Measurements from ENCODE around the gene HOXB7.

Gene HOXB7

DNA sequence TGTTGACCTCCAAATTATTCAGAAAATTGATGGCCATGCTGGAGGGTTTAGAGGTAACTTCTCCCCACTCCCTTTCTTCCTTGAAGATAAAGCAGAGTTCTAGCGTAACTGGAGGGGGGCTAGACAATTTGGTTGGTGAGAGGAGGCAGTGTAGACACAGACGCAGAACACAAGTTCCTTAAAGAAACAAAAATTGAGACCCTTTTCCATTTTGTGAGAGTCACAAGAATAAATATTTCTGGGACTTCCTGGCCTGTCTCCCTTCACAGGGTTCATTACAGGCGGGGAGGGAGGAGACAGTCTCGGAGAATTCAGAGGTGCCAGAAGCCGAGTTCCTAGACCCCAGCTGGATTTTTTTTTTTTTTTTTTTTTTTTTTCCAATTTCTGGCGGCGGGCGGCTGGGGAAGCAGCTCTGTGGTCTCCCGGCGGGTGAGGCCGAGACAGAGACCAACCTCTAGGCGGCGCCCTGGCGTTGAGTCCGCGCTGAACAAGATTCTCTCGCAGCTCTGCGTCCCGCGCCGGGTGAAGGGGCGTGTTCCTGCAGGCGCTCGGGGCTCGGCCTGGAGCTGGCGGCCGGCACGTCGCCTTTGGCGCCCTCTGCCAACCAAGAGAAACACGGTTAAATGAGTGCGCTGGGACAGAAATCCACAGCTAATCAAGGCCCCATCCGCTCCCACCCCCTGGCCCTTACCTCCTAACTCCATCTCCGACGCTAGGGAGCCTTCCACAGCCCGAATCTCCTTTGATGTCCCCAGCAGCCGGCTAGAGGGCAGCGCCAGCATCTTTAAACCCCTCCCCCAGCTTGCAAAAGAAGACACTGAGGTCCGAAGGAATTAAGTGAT, 25.6 kb upstream of the HOXB7 start:
- peak; percentile 30 to 36 for DNase-seq (ENCODE audit: low read depth in 2 of 2, low spot score in 1 of 2)

DNA sequence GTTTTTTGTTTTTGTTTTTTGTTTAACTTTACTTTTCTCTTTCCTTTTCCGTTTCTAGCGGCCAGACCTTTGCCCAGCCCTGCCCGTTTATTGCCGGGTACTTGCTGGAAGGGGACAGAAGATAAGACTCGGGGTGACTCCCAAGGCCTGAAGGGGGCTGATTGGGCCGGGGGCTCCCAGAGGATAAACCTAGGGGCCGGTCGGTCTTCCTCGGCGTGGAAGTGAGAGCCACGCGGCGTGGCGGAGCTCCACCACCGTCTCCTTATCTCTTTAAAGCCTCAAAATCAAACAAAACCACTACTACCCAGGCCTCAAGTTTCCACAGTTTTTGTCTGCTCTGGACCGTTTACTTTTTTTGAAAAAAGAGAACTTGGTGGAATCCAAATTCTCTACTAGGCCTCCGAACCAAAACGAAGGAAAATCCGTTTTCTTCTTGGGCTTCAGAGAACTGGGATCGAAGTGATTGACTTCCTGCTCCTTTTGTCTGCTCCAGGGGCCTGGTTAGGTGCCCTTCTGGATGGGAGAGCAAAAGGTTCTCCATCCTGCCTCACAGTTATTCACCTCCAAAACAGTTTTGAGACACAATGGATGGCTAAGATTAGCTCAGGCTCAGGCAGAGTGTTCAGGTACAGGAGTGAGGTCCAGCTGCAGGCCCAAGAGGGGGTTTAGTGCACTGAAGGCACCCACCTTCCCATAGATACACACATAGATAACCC, 23.8 kb upstream of the HOXB7 start:
- DNase-seq (ENCODE audit: low read depth in 2 of 2, low spot score in 1 of 2), result no peak

DNA sequence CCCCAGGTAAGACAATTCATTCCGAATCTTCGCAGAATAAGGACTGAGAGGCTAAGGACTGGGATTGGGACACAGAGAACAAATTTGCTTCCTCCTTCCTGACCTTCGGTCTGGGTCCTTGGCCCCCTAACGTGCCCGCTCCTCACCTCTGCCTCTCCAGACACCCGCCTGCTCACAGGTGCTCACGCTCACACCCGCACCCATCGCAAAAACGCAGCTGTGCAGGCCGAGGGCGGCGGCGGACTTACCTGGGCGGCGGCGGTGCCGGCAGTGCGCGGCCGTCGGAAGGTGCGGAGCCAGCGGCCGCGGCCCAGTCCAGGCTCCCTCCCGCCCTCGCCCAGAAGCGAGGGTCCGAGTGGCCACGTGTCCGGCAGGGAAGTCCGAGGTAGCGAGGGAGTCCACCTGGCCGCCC, 22.5 kb upstream of the HOXB7 start:
- DNase-seq (ENCODE audit: low read depth in 2 of 2, low spot score in 1 of 2), result no peak

DNA sequence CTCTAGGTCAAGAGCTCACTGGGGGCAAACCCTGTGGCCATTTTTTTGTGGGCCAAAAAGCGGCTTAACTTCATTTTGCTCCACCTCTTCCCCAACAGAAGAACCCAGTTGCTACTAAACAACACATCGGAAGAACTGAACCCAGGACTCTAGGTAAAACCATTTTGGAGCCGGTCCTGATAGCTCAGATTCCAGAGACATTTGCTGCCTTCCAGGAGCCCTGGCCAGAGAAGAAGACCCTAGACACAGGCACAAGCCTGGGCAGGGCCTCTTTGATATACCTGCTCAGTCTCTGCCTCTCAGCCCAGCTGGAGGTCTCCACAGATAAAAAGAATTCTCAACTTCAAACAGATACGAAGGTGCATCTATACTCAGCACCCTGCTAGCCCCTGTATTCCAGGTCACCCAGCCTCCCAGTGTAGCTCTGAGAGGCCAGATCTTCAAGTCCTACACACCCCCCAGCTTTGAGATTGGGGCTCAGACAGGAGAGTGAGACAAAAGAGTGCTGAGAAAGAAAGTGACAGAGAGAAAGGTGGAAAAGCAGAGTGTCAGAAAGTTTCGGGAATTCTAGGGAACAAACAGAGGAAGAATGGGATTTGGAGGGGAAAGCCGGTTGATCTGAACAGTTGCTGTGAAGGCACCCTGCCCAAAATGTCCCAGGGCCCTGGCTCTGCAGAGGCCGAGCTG, 21.9 kb upstream of the HOXB7 start:
- no peak for DNase-seq (ENCODE audit: low read depth in 2 of 2, low spot score in 1 of 2)

DNA sequence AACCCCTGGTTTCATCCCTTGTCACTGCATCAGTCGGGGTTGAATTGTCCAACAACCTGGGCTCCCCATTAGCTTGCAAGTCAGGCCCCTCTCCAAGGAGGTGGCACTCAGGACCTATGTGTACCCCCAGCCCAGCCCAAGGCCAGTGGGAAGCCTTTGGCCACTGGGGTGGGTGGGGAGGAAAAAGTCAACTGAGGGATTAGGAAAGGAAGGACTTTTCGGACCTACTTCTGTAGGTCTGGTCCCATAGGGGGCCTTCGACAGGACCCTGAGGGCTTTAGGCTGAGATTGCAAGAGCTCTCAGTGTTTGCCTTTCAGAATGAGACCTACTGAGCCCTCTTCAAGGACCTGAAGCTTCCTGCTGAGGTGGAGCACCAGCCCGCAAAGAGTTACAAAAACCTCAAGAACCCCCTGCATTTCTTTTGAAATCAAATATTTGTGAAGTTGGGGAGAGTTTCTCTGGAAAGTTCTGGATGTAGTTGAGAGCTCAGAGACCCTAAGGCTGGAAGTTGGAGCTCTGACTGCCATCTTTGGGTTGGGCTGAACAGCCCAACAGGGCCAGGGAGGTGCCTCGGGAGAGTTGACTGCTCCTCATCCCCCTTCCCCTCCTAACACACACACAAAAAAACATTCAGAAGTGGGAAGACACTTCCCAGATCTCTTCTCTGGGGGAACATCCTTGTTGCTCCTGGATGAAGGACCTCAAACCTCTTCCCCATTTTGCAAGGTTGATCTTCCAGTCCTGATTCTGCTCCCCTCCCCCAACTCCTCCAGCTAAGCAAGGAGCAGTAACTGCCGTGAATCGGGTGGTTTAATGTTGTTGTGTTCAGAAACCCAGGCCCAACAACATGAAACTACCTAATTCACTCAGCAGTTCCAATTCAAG, 21.1 kb upstream of the HOXB7 start:
- no peak for DNase-seq (ENCODE audit: low read depth in 2 of 2, low spot score in 1 of 2)

DNA sequence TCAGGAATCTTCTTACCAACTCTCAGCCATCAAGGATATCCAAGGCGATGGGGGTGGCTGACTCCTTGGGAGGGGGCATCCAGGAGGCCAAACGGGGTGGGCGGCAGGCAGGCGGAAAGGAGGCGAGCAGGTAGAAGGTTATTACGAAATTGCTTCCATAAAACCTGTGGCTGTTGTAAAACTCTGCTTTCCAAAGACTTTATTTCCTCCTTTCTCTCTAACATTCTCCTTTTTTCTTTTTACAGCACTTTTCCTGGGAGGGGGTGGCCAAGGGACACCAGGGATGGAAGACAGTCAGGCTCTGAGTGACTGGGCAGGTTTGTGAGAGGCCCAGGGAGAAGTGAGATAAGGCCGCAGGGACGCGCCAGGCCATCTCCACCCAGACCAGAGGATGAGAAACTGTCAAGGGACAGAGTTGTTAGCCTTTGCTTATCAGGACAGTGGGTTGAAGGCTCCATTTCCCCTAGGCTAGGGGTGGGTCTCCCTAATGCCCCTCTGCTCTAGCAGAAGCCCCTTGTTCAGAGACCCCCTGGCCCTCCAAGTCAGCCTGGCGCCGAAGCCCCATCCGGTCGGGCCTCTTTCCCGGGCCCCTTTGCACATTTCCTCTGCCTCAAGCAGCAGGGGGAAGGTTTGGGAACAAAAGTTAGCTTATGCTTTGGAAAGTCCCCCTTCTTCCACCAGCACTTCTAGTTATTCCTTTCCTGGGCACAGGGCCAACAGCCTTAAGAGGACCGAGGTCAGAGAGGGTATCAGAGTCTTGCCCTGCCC, 20.3 kb upstream of the HOXB7 start:
- DNase-seq (ENCODE audit: low read depth in 2 of 2, low spot score in 1 of 2), result no peak

DNA sequence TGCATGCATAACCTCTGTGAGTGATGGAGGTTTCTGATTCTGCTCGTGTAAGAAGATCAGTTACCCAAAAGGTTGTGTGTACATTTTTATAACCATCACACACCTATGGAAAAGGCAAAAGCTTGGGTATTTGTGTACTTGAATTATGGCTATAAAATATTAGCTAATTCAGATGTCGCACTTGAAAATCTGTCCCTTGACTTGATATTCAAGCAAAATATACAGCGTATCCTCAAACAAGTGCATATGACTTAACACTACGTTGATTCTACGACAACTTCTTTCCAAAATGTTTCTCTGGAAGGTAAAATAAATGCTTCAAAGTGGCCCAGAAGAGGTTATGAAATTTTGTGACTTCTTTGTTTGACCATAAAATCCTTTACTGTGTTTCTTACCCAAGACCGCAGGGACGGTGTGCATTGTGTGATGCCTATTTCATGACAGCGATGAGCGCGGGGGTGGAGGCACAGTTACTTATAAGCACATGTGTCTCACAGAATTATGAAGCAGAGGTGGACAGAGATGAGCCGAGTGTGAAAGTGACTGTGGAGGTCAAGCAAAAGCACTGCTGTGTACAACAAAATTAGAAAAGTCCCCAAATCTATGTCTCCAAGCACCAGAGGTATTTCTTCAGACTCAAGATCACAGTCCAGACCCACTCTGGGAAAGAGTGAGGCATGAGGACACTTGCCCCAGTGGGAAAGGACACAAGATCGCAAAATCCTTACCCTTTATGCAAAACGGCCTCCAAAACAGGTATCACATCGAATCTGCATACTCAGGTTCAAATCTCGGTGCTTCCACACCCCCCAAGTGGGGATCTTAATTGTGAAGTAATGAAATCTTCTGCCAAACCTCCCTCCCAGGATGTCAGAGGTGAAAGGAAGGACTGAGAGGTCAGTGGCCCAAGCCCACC, 19.4 kb upstream of the HOXB7 start:
- DNase-seq (ENCODE audit: low read depth in 2 of 2, low spot score in 1 of 2), result no peak

DNA sequence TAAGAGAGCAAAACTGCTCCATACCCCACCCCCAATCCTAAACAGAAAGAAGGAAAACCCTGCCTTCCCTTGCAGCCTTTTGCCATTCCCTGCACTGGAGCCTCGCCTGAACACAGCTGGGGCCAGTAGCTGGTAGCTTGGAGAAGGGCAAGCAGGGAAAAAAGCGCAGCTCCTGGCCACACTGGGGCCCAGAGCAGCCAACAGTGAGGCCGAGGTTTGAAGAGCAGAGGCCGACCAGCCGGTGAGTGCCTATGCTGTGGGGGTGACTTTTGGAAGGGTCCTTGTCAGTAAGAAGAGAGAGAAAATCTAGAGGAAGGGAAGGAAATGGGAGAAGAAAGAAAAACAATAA, 18.6 kb upstream of the HOXB7 start:
- no peak for DNase-seq (ENCODE audit: low read depth in 2 of 2, low spot score in 1 of 2)

DNA sequence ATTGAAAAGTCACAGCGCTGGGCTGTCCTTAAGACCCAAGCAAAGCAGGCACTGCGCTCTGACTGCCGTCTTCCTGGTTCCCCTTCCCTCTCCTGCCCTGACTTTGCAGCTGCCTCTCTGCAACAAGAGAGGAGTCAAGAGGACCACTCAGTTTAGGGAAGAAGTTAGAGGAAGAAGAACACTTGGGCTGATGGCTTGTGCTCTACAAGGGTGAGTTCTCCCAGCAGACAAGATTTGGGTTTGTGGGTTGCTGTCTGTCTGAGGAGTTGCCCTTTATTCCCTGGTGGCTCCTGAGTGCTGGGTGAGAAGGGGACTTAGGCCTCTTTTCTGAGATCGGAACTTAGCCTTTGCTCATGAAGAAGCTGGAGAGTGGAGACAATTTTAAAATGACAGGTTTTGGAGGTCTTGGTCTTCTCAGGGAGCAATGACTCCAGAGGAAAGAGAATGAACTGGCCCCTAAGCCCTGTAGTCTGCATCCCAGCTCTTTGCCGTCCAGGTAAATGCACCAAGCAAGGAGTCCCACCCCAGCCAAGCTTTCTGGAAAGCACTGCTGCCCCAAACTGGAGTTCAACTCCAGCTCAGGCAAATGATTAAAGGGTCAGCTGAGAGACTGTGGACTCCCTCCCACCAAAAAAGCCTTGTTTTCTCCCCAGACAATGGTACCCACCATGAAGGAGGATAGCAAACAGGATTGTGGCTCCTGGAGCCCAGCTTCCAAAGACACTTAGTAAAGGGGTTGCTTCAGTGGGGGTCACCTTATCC, 18.0 kb upstream of the HOXB7 start:
- no peak for DNase-seq (ENCODE audit: low read depth in 2 of 2, low spot score in 1 of 2)

DNA sequence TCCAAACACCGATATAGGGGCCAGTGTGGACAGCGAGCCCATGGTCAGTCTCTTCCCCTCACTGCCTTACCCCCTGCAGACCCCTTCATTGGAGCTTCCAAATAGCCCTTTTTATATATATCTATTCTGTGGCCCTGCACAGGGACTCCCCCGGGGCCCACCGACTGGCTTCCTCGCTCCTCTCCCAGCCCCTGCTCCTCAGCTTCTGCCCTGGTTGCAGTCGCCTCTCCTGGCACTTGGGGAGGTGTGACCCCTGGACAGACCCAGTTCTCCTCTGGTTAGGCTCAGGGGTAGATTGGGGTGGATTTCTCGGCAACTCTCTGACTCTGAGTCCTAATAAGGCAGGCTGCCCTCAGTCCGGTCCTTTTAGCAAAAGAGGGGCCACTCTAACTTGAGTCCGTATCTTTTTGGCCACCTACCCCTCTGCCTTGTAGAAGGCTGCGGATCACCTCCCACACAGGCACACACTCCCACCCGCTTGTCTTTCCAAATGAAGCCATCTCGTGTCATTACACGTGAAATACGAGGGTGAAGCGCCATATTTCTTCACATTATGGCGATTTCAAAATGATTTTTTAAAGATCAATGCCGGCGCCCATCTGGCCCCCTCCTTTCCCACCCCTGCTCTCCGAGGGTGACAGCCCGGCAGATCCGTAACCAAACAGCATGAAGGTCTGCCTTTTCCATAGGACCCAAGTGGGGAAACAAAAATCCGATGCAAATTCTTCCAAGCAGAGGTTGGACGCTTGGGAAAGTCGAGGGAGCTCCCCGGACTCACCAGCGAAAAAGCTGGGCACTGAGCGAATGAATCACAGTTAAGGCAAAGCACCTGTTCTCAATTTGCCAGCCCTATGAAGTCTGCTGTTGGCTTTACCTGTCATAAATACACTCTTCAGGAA, 17.1 kb upstream of the HOXB7 start:
- DNase-seq (ENCODE audit: low read depth in 2 of 2, low spot score in 1 of 2), result no peak

DNA sequence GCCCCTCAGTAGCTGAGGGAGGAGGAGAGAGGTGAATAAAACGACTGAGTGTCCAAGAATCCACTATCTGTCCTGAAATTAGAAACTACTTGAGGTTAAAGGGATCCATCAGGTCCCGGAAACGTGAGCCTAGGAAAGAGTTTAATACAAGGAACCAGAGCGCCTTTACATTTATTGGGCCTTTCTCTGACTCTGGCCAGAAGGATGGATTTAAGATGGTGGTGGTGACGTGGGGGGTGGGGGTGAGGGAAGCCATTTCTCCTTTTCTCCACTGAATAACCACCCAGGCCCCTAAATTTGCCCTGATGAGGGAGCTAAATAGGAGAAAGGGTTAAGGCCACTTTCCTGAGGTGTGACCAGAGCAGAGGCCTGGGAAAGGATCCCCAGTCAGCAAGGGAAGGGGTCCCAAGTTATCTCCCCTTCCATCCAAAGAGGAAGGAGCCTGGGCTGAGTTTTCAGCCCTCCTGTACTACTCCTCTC, 16.3 kb upstream of the HOXB7 start:
- DNase-seq (ENCODE audit: low read depth in 2 of 2, low spot score in 1 of 2), result no peak

DNA sequence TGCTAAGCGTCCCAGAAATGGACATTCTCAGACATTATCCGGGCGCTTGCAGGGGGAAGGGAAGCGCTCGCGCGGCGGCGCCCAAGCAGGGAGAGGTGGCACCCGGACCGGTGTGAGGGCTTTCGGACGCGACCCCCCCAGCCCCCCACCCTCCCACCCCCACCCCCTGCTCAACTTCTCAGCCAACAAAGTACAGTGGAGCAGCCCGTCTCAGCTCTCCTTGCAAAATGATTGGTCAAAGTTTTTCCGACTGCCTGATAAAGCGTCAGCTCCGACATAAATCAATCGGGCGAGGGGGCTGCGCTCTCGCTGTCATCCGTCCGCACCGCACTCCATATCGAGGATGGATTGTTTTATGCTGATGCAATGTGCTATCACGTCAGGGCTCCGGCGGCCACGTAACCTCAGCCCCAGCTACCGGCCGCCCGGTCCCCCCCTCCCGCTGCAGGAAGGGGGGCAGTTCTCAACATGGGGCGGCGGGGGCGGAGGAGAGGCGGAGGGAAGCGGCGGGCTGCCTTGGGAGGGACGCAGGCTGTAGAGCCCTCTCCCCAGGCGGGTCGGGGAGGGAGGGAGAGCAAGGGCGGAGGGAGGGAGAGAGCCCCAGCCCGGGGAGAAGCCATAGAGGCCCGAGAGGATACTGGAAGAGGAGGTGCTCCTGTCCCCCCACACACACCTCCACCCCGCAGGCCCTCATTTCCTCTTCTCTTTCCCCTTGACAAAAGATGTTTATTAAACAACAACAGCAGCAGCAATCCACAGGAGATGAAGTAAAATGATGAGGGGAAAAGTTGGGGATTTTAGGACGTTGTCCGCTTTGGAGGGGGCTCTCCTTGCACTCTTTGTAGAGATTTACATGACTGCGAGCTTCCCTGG, 15.7 kb upstream of the HOXB7 start, which contains the start of gene HOXB9:
HOXB9 (minus strand) TSS at position 114 of the 873 bp plus-strand sequence; CDS start at position 25, 89 bp downstream.
- DNase-seq (ENCODE audit: low read depth in 2 of 2, low spot score in 1 of 2), result no peak

DNA sequence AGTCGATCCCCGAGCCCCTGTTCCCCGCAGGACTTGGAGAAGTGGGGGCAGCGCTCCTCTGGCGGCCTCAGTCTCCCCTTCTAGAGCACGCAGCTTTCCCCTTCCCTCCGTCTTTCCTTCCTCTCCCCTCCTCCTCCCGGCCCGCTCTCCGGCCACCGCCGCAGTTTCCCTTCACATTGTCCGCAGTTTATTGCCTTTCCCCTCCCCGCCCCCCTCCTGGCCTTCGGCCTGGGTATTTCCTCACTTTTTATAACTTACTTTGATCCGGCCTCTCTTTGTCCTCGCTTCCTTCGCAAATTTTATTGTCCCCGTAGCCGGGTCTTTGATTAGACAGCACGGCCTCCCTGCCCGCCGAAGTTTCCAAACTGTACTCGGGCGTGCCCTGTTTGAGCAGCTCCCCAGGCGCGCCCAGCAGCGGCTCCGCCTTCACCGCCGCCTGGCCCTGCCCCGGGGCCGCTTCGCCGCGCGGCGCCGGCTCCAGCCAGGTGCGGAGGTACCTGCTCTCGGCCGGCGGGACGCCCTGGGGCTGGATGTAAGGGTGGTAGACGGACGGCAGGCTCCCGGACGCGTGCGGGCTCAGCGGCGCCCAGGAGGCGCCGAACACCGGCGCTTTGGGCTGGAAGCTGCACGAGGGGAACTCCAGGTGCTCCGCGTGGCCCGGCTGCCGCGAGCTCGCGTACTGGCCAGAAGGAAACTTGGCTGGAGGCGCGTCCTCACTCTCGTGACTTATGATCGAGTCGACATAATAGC, 14.9 kb upstream of the HOXB7 start:
- DNase-seq (ENCODE audit: low read depth in 2 of 2, low spot score in 1 of 2), result no peak

DNA sequence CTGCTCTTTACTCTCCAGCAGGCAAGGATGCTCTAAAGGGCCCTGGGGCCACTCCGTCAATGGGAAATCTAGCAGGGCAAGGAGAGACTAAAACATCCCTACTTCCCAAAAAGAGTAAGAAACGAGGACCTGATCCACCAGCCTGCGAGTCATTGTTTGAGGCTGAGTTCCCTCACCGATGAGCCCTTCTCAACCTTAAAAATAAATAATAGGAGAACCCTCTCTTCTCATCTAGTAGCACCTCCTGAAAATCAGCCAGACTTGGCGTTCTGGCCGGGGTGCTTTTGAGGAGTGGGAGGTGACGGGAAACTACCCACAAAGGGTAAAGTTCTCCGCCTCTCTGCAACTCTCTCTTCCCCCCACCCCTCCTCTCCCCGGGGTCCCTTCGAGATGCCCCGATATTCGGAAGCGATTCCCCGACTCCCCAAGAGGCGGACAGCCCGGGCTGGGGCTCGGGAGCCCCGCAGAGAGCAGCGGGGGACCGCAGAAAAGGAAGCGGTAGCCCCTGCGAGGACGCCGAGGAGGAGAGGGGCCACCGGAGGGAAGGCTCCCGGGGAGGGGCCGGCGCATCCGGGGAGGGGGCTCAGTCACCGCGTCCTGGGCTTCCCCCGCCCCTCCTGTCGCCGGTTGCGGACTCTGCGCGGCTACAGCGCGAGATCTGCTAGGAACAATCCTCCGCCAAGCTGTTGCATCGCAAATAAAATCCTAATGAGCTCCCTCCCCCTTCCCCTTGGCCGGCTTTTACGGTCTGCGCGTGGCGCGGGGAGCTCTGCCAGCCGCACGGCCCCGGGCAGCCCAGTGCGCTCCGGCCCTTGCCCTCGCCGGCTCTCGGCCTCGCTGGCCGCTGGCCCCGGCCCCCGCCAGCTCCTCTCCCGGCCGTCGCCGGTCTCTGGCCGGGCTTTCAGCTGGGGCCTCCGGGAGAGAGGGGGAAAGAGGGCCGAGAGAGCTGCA, 14.0 kb upstream of the HOXB7 start:
- no peak for DNase-seq (ENCODE audit: low read depth in 2 of 2, low spot score in 1 of 2)
